ENCODE results near the gene PPP1R1C.

GRCh38 chr2:181954538-181954883 is 31.1 kb upstream of the PPP1R1C start:
- TF ChIP-seq CTCF (IDR thresholded peaks at IDR 0.05 in 8 of 11, conservative IDR thresholded peaks at IDR 0.05 in 3 of 11), result peak in 5 of 11 experiments; percentile 2 to 39 (median 16)
- TF ChIP-seq POLR2A (IDR thresholded peaks at IDR 0.05), result no peak

Data from spleen (tissue), 7 donors.